Measurements from ENCODE around the gene STEAP1B. TPM values are rescaled to one million over a fixed set of nuclear protein-coding genes. Genes with fewer than 3 reads are reported as not detected.

Gene STEAP1B
- polyA plus RNA-seq, 1 of the 3 experiments (the other 2 are of a cell fraction) = 14.7 TPM

DNA sequence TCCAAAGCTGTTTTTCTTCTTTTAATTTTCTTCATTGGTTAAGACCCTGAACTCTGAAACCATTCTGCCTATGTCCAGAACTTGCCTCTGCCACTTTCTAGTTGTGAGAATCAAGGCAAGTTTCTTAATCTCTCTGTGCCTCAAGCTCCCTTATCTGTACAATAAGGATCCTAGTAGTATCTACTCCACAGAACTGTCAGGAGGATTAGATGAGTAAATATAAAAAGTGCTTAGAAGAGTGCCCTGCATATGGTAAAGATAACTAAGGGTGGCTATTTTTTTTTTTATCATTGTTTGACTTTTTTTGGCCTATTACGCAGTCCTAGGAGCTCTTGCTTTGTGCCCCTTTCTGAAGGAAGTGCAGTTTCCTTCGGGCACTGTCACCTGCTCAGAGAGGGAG is 96.6 kb downstream of the STEAP1B start:
- H3K4me2 ChIP-seq = no peak overlapping the region
- DNase-seq = no peak
- peaks cover 16% of the 10 kb centered on the region for H3F3A ChIP-seq (replicated peaks; ENCODE audit: insufficient read depth)
- no peaks in the 10 kb centered on the region for H3K9me3 ChIP-seq
- H3K79me2 ChIP-seq (ENCODE audit: insufficient read depth) = no peaks in the 10 kb centered on the region
- no peaks in the 10 kb centered on the region for H3K27me3 ChIP-seq (ENCODE audit: insufficient read depth)
- no peak for TF ChIP-seq POLR2AphosphoS5 (IDR thresholded peaks at IDR 0.05; ENCODE audit: low read depth, low read length)
- WGBS (ENCODE audit: low lambda C conversion rate) = 86% methylated on average over 2 of the region's 2 CpGs
- H2AFZ ChIP-seq (ENCODE audit: low read depth) = no peak overlapping the region
- H3K27ac ChIP-seq (ENCODE audit: low read depth in 2 of 2, low read length in 1 of 2) = no peak overlapping the region
- no peaks in the 10 kb centered on the region for H3K9me2 ChIP-seq
- H4K20me1 ChIP-seq (ENCODE audit: insufficient read depth) = no peaks in the 10 kb centered on the region
- H3K4me3 ChIP-seq (ENCODE audit: low read depth in 2 of 2, low read length in 1 of 2) = no peak overlapping the region
- peaks cover 0 to 16% of the 10 kb centered on the region in 2 experiments; a peak in 3 of 4 replicates for H3K4me1 ChIP-seq (ENCODE audit: control insufficient read depth in 1 of 2, insufficient read depth in 2 of 2, low read depth in 1 of 2, low read length in 1 of 2)
- no peak overlapping the region for H3K9ac ChIP-seq
- no peaks in the 10 kb centered on the region for H3K36me3 ChIP-seq (replicated peaks in 1 of 2; ENCODE audit: control insufficient read depth in 1 of 2, insufficient read depth in 2 of 2, low read length in 1 of 2)
- CTCF ChIA-PET = interaction anchor here (0.9 kb wide), 1 partner anchor 321 kb away, joined by 3 read pairs; no protein-coding TSS in a partner anchor
- POLR2A ChIA-PET = no interaction called here

DNA sequence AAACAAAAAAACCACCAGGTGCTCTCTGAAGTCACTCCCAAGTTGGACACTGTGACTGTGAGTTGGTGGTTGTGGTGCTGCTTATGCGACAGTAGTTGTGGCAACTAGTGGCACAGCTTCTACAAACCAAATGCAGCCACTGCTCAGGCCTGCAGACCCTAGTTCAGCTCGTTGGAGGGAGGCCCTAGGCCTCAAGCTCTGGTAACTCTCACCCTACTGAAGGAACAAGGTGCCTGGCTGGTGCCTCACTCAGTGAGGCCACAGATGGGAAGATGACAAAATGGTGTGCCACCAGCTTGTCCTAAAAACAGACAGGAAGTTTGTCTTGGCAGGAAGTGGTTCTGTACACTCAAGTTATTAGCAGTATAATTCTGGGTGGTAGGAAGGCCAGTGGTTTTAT is 97.7 kb downstream of the STEAP1B start:
- Histone ChIP-seq H3K36me3 (replicated peaks in 1 of 2; ENCODE audit: control insufficient read depth in 1 of 2, insufficient read depth in 2 of 2, low read length in 1 of 2) (no peaks in the 10 kb centered on the region), H2AFZ (ENCODE audit: low read depth) (no peak overlapping the region), H3K9me2 (no peaks in the 10 kb centered on the region), H4K20me1 (ENCODE audit: insufficient read depth) (no peaks in the 10 kb centered on the region), H3K9ac (no peak overlapping the region), H3K4me3 (ENCODE audit: low read depth in 2 of 2, low read length in 1 of 2) (no peak overlapping the region), H3K27ac (ENCODE audit: low read depth in 2 of 2, low read length in 1 of 2) (peak overlapping the region in 1 of 2 experiments; percentile 69; a peak in 2 of 4 replicates), H3K79me2 (ENCODE audit: insufficient read depth) (no peaks in the 10 kb centered on the region), H3K27me3 (ENCODE audit: insufficient read depth) (no peaks in the 10 kb centered on the region), H3K9me3 (no peaks in the 10 kb centered on the region), H3K4me2 (peak overlapping the region; percentile 25), H3F3A (replicated peaks; ENCODE audit: insufficient read depth) (peaks cover 25% of the 10 kb centered on the region), H3K4me1 (ENCODE audit: control insufficient read depth in 1 of 2, insufficient read depth in 2 of 2, low read depth in 1 of 2, low read length in 1 of 2) (peaks cover 0 to 20% of the 10 kb centered on the region in 2 experiments; a peak in 3 of 4 replicates)
- DNase-seq = no peak
- ChIA-PET POLR2A (interaction anchor here (1.7 kb wide), 1 partner anchor 28 kb away, joined by 3 read pairs; no protein-coding TSS in a partner anchor), CTCF (no interaction called here)
- 69% methylated on average over 2 of the region's 2 CpGs for WGBS (ENCODE audit: low lambda C conversion rate)
- TF ChIP-seq SMC3 (IDR thresholded peaks at IDR 0.05; ENCODE audit: low read depth, low read length) = no peak
- TF ChIP-seq TEAD4 (IDR thresholded peaks at IDR 0.05; ENCODE audit: borderline replicate concordance, insufficient read depth) = no peak
- TF ChIP-seq GATA2 (CRISPR knock-in tag; IDR thresholded peaks at IDR 0.05) = no peak

DNA sequence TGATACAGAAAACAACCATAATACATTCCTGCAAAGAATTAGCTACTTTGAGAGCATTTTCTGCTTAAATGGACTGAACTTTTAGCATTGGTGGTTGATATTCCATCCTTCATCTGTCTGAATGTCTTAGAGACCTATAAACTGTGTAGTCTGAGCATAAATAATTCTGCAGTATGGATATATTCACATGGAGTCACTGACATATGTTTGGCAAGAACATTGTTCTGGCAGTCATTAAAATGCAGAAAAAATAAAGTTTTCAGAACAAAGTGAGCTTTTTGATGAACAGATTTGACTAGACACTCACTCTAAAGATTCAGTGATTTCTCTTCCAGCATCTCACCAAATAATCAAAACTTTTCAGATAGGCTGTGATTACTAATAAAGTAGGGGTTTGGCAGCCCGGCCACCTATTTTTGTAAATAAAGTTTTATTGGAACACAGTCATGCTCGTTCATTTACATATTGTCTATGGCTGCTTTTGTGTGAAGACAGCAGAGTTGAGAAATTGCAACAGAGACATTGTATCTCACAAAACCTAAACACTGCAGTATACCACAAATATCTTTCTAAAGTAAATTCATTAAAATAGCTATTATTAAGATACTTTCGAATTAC is 98.9 kb downstream of the STEAP1B start:
- Histone ChIP-seq H3K4me2 (no peak overlapping the region), H3K4me3 (ENCODE audit: low read depth in 2 of 2, low read length in 1 of 2) (no peak overlapping the region), H3K27me3 (ENCODE audit: insufficient read depth) (no peaks in the 10 kb centered on the region), H3K79me2 (ENCODE audit: insufficient read depth) (no peaks in the 10 kb centered on the region), H3K27ac (ENCODE audit: low read depth in 2 of 2, low read length in 1 of 2) (peak overlapping the region in 1 of 2 experiments; percentile 69; a peak in 1 of 4 replicates), H3F3A (replicated peaks; ENCODE audit: insufficient read depth) (peaks cover 25% of the 10 kb centered on the region), H3K9me2 (no peaks in the 10 kb centered on the region), H3K36me3 (replicated peaks in 1 of 2; ENCODE audit: control insufficient read depth in 1 of 2, insufficient read depth in 2 of 2, low read length in 1 of 2) (no peaks in the 10 kb centered on the region), H2AFZ (ENCODE audit: low read depth) (no peak overlapping the region), H3K9ac (no peak overlapping the region), H3K4me1 (ENCODE audit: control insufficient read depth in 1 of 2, insufficient read depth in 2 of 2, low read depth in 1 of 2, low read length in 1 of 2) (peaks cover 0 to 20% of the 10 kb centered on the region in 2 experiments; a peak in 3 of 4 replicates), H4K20me1 (ENCODE audit: insufficient read depth) (no peaks in the 10 kb centered on the region), H3K9me3 (no peaks in the 10 kb centered on the region)
- POLR2A ChIA-PET = interaction anchor here (1.7 kb wide), 1 partner anchor 26 kb away, joined by 3 read pairs; no protein-coding TSS in a partner anchor
- TF ChIP-seq SMC3 (IDR thresholded peaks at IDR 0.05; ENCODE audit: low read depth, low read length) (no peak), TCF12 (IDR thresholded peaks at IDR 0.05) (peak; percentile 59), NFIC (IDR thresholded peaks at IDR 0.05; ENCODE audit: borderline replicate concordance) (peak; percentile 39; the same call in 1 of the 2 replicates), GABPA (IDR thresholded peaks at IDR 0.05; ENCODE audit: low read depth) (no peak), JUND (IDR thresholded peaks at IDR 0.05) (peak; percentile 35; the same call in 1 of the 2 replicates), TAF1 (IDR thresholded peaks at IDR 0.05; ENCODE audit: borderline replicate concordance, low read depth, low read length) (no peak), TEAD4 (IDR thresholded peaks at IDR 0.05; ENCODE audit: borderline replicate concordance, insufficient read depth) (no peak), MXI1 (IDR thresholded peaks at IDR 0.05; ENCODE audit: low read depth, low read length) (no peak)
- TF ChIP-seq, protein P1, sequence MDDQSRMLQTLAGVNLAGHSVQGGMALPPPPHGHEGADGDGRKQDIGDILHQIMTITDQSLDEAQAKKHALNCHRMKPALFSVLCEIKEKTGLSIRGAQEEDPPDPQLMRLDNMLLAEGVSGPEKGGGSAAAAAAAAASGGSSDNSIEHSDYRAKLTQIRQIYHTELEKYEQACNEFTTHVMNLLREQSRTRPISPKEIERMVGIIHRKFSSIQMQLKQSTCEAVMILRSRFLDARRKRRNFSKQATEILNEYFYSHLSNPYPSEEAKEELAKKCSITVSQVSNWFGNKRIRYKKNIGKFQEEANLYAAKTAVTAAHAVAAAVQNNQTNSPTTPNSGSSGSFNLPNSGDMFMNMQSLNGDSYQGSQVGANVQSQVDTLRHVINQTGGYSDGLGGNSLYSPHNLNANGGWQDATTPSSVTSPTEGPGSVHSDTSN (IDR thresholded peaks at IDR 0.05) = peak; percentile 66
- TF ChIP-seq, protein P2, sequence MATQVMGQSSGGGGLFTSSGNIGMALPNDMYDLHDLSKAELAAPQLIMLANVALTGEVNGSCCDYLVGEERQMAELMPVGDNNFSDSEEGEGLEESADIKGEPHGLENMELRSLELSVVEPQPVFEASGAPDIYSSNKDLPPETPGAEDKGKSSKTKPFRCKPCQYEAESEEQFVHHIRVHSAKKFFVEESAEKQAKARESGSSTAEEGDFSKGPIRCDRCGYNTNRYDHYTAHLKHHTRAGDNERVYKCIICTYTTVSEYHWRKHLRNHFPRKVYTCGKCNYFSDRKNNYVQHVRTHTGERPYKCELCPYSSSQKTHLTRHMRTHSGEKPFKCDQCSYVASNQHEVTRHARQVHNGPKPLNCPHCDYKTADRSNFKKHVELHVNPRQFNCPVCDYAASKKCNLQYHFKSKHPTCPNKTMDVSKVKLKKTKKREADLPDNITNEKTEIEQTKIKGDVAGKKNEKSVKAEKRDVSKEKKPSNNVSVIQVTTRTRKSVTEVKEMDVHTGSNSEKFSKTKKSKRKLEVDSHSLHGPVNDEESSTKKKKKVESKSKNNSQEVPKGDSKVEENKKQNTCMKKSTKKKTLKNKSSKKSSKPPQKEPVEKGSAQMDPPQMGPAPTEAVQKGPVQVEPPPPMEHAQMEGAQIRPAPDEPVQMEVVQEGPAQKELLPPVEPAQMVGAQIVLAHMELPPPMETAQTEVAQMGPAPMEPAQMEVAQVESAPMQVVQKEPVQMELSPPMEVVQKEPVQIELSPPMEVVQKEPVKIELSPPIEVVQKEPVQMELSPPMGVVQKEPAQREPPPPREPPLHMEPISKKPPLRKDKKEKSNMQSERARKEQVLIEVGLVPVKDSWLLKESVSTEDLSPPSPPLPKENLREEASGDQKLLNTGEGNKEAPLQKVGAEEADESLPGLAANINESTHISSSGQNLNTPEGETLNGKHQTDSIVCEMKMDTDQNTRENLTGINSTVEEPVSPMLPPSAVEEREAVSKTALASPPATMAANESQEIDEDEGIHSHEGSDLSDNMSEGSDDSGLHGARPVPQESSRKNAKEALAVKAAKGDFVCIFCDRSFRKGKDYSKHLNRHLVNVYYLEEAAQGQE (IDR thresholded peaks at IDR 0.05; ENCODE audit: low read depth, low read length) = no peak
- 74% methylated on average over 3 of the region's 3 CpGs for WGBS (ENCODE audit: low lambda C conversion rate)
- CTCF ChIA-PET = interaction anchor here (0.7 to 1.3 kb wide), 5 partner anchors 9 to 297 kb away, joined by 3 to 4 read pairs (median 3); no protein-coding TSS in a partner anchor
- DNase-seq = no peak
